SK-N-SH (cell line): ENCODE data around the gene MEG3. TPM values are rescaled to one million over a fixed set of nuclear protein-coding genes. Genes with fewer than 3 reads are reported as not detected.

Source experiments
- CTCF ChIA-PET: fragments of 300-600, 350-600 bp; formaldehyde crosslinking; extraction: SDS; loops from one replicate; lab custom pipeline; 2021; lab: Yijun Ruan, JAX
- POLR2A ChIA-PET: fragments of 350-600 bp; sonication (Branson Sonifier 250); formaldehyde crosslinking; extraction: SDS; loops from one replicate; lab custom pipeline; 2020; ENCODE audit warnings: antibody characterized with exemption, inconsistent platforms; lab: Yijun Ruan, JAX
- DNase-seq: peaks from one replicate; pipeline ENCODE4 v3.0.0; 2012
- H2AFZ ChIP-seq: fragments of 200-600 bp; sonication (generic); 2 replicates; pipeline ENCODE4 v1.8.1; 2016; ENCODE audit warnings: antibody characterized with exemption, mild to moderate bottlenecking, low read depth
- H3F3A ChIP-seq: fragments of 200-600 bp; sonication (generic); replicated peaks from 2 replicates; pipeline ENCODE3; 2016; ENCODE audit warnings: antibody characterized with exemption, mild to moderate bottlenecking; ENCODE audit not compliant: insufficient read depth
- H3K27ac ChIP-seq, 2 experiments: fragments of 200-500 bp in 1 of 2; fragments of 200-600 bp in 1 of 2; sonication (Bioruptor generic) in 1 of 2; sonication (generic), shearing (Covaris generic) in 1 of 2; 2 replicates each; pipeline versions ENCODE4 v1.5.1 to v1.6.1; 2014 to 2016; ENCODE audit warnings: low read depth in 2 of 2, inconsistent platforms in 1 of 2, low read length in 1 of 2, mild to moderate bottlenecking in 1 of 2, mixed read lengths in 1 of 2
- H3K27me3 ChIP-seq: fragments of 200-600 bp; sonication (generic), shearing (Covaris generic); 2 replicates; pipeline ENCODE4 v1.6.1; 2016; ENCODE audit warnings: mixed run types; ENCODE audit not compliant: insufficient read depth
- H3K36me3 ChIP-seq, 2 experiments: fragments of 200-500 bp in 1 of 2; fragments of 200-600 bp in 1 of 2; sonication (Bioruptor generic) in 1 of 2; sonication (generic) in 1 of 2; replicated peaks in 1 of 2; 2 replicates each; pipeline versions ENCODE3 to v1.5.1; 2014 to 2016; ENCODE audit warnings: low read length in 1 of 2, mild to moderate bottlenecking in 1 of 2; ENCODE audit not compliant: insufficient read depth in 2 of 2, control insufficient read depth in 1 of 2
- H3K4me1 ChIP-seq, 2 experiments: fragments of 200-500 bp in 1 of 2; fragments of 200-600 bp in 1 of 2; sonication (Bioruptor generic) in 1 of 2; sonication (generic), shearing (Covaris generic) in 1 of 2; 2 replicates each; pipeline versions ENCODE4 v1.5.1 to v1.6.1; 2014 to 2016; ENCODE audit warnings: low read depth in 1 of 2, low read length in 1 of 2, mixed run types in 1 of 2; ENCODE audit not compliant: insufficient read depth in 2 of 2, control insufficient read depth in 1 of 2
- H3K4me2 ChIP-seq: fragments of 200-600 bp; sonication (generic), shearing (Covaris generic); 2 replicates; pipeline ENCODE4 v1.6.1; 2017; ENCODE audit warnings: mixed run types
- H3K4me3 ChIP-seq, 2 experiments: fragments of 200-500 bp in 1 of 2; fragments of 200-600 bp in 1 of 2; sonication (Bioruptor generic) in 1 of 2; sonication (generic), shearing (Covaris generic) in 1 of 2; 2 replicates each; pipeline versions ENCODE4 v1.5.1 to v1.8.1; 2014 to 2016; ENCODE audit warnings: low read depth in 2 of 2, inconsistent platforms in 1 of 2, low read length in 1 of 2, mild to moderate bottlenecking in 1 of 2, mixed read lengths in 1 of 2, moderate library complexity in 1 of 2
- H3K79me2 ChIP-seq: fragments of 200-600 bp; sonication (generic); 2 replicates; pipeline ENCODE4 v1.8.1; 2017; ENCODE audit warnings: mild to moderate bottlenecking; ENCODE audit not compliant: insufficient read depth
- H3K9ac ChIP-seq: fragments of 200-600 bp; sonication (generic); 2 replicates; pipeline ENCODE4 v1.6.1; 2017; ENCODE audit warnings: mixed run types
- H3K9me2 ChIP-seq: fragments of 200-600 bp; sonication (generic); 2 replicates; pipeline ENCODE4 v1.6.1; 2017; ENCODE audit warnings: mixed run types
- H3K9me3 ChIP-seq: fragments of 200-600 bp; sonication (generic); 2 replicates; pipeline ENCODE4 v1.6.1; 2017; ENCODE audit warnings: mixed run types, mild to moderate bottlenecking, moderate library complexity
- H4K20me1 ChIP-seq: fragments of 200-600 bp; sonication (generic); 2 replicates; pipeline ENCODE4 v1.6.1; 2017; ENCODE audit warnings: mild to moderate bottlenecking, mixed run types; ENCODE audit not compliant: insufficient read depth
- ELF1 ChIP-seq: IDR thresholded peaks from 2 replicates; pipeline ENCODE4 v1.4.0; 2012
- EZH2phosphoT487 ChIP-seq: fragments of 200-600 bp; sonication (generic); IDR thresholded peaks from 2 replicates; pipeline ENCODE4 v1.6.1; 2017; ENCODE audit warnings: low read depth, mixed run types, mild to moderate bottlenecking, antibody characterized with exemption, moderate library complexity, borderline replicate concordance
- FOXM1 ChIP-seq: IDR thresholded peaks from 2 replicates; pipeline ENCODE4 v1.4.0; 2012; ENCODE audit warnings: low read depth, mild to moderate bottlenecking
- GABPA ChIP-seq: IDR thresholded peaks from 2 replicates; pipeline ENCODE4 v1.4.0; 2012; ENCODE audit warnings: low read depth, mild to moderate bottlenecking
- MEF2A ChIP-seq: IDR thresholded peaks from 2 replicates; pipeline ENCODE4 v1.4.0; 2012; ENCODE audit warnings: low read depth, borderline replicate concordance
- POLR2AphosphoS5 ChIP-seq: IDR thresholded peaks from 2 replicates; pipeline ENCODE4 v1.6.1; 2012; ENCODE audit warnings: low read depth, low read length
- RAD21 ChIP-seq: IDR thresholded peaks from 2 replicates; pipeline ENCODE4 v1.6.1; 2012; ENCODE audit warnings: mild to moderate bottlenecking, low read length
- RFX5 ChIP-seq: IDR thresholded peaks from 2 replicates; pipeline ENCODE4 v1.6.1; 2012; ENCODE audit warnings: mild to moderate bottlenecking, improper control_type of control experiment, low read length
- SMC3 ChIP-seq: IDR thresholded peaks from 2 replicates; pipeline ENCODE4 v1.6.1; 2012; ENCODE audit warnings: low read depth, low read length, improper control_type of control experiment
- TAF1 ChIP-seq: IDR thresholded peaks from 2 replicates; pipeline ENCODE4 v1.6.1; 2012; ENCODE audit warnings: low read depth, mild to moderate bottlenecking, low read length, moderate library complexity, borderline replicate concordance
- WGBS: methylation state at CpG from one replicate; pipeline ENCODE4 v1.1.6; 2017; ENCODE audit warnings: low lambda C conversion rate; 5-methylcytosine and 5-hydroxymethylcytosine counted together
- polyA plus RNA-seq, 3 experiments: library from polyadenylated mRNA; depleted of rRNA; stranded (reverse); fragments of >200 nt; gene quantifications; 2 replicates each; pipeline ENCODE4 v1.2.3, GENCODE V29; 2012
- TF ChIP-seq, protein P1 (sequence below): IDR thresholded peaks from 2 replicates; pipeline ENCODE4 v1.4.0; 2012; ENCODE audit warnings: low read depth, borderline replicate concordance
- TF ChIP-seq, protein P2 (sequence below): fragments of 150-350 bp; IDR thresholded peaks from 2 replicates; pipeline ENCODE4 v1.6.1; 2017; ENCODE audit warnings: antibody characterized with exemption, low read length, low read depth, borderline replicate concordance
- TF ChIP-seq, protein P3 (sequence below): fragments of 150-350 bp; IDR thresholded peaks from 2 replicates; pipeline ENCODE4 v1.6.1; 2016; ENCODE audit warnings: mild to moderate bottlenecking, low read depth, low read length
- TF ChIP-seq, protein P4 (sequence below): IDR thresholded peaks from 2 replicates; pipeline ENCODE4 v1.4.0; 2012; ENCODE audit warnings: low read depth

MEG3 gene
- polyA plus RNA-seq, 1 of the 3 experiments (the other 2 are of a cell fraction): not detected

DNA sequence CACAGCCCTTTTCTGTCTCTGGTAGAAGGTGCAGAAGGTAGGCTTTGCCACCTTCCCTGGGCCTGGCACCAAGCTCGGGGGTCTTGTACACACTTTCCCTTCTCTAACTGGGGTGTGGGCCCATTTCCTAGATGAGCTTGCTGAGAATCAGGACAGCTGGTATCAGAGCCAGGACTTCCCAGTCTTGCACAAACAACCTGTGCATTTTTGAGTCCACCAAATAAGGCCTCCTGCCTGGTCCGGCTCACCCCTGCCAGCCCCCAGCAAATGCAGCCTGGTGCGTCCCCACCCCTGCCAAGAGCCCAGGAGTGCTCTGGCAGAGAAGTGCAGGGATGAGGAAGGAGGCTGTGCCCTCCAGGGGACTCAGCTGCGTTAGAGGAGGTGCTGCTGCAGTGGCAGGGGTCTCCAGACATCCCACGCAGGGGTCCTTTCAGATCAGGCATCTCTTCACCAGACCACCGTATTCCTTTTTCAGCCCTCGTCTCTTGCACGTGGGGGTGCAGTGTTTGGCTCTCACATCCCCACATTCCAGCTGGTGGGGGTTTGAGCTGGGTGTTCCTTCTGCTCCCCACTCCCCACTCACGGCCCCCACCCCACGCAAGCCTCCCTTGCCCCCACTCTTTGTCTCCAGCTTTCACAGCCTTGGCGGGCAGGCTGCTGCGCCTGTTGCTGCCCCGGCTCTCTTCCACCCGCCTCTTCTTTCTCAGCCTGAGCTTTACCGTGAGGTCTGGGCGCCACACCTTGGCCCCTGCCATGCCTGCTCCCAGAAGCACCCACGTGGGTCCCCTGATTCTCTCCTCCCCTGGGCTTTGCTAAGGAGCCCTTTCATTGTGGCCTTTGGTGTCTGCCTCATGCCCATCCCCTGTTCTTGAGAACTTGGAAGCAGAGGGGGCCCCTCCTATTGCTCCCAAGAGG is 32.3 kb downstream of the MEG3 start:
- Histone ChIP-seq H3K4me3 (no peak overlapping the region), H3K36me3 (no peaks in the 10 kb centered on the region), H3K27ac (no peak overlapping the region), H3K4me1 (peaks cover 0 to 6% of the 10 kb centered on the region in 2 experiments; a peak in 2 of 4 replicates), H3K9me3 (no peaks in the 10 kb centered on the region), H3F3A (no peaks in the 10 kb centered on the region), H3K27me3 (no peaks in the 10 kb centered on the region), H3K9ac (no peak overlapping the region), H3K9me2 (no peaks in the 10 kb centered on the region), H2AFZ (no peak overlapping the region)
- DNase-seq: peak; percentile 41
- ChIA-PET POLR2A (no interaction called here), CTCF (no interaction called here)
- WGBS: 57% methylated on average over 16 of the region's 17 CpGs
- TF ChIP-seq, protein P1, sequence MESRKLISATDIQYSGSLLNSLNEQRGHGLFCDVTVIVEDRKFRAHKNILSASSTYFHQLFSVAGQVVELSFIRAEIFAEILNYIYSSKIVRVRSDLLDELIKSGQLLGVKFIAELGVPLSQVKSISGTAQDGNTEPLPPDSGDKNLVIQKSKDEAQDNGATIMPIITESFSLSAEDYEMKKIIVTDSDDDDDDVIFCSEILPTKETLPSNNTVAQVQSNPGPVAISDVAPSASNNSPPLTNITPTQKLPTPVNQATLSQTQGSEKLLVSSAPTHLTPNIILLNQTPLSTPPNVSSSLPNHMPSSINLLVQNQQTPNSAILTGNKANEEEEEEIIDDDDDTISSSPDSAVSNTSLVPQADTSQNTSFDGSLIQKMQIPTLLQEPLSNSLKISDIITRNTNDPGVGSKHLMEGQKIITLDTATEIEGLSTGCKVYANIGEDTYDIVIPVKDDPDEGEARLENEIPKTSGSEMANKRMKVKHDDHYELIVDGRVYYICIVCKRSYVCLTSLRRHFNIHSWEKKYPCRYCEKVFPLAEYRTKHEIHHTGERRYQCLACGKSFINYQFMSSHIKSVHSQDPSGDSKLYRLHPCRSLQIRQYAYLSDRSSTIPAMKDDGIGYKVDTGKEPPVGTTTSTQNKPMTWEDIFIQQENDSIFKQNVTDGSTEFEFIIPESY: no peak
- TF ChIP-seq RAD21 (peak; percentile 23; the same call in 1 of the 2 replicates), TAF1 (no peak), RFX5 (no peak), FOXM1 (no peak), EZH2phosphoT487 (no peak), SMC3 (peak; percentile 11; the same call in 1 of the 2 replicates), POLR2AphosphoS5 (no peak), MEF2A (no peak), GABPA (no peak), ELF1 (no peak)
- TF ChIP-seq, protein P2, sequence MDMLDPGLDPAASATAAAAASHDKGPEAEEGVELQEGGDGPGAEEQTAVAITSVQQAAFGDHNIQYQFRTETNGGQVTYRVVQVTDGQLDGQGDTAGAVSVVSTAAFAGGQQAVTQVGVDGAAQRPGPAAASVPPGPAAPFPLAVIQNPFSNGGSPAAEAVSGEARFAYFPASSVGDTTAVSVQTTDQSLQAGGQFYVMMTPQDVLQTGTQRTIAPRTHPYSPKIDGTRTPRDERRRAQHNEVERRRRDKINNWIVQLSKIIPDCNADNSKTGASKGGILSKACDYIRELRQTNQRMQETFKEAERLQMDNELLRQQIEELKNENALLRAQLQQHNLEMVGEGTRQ: no peak
- TF ChIP-seq, protein P3, sequence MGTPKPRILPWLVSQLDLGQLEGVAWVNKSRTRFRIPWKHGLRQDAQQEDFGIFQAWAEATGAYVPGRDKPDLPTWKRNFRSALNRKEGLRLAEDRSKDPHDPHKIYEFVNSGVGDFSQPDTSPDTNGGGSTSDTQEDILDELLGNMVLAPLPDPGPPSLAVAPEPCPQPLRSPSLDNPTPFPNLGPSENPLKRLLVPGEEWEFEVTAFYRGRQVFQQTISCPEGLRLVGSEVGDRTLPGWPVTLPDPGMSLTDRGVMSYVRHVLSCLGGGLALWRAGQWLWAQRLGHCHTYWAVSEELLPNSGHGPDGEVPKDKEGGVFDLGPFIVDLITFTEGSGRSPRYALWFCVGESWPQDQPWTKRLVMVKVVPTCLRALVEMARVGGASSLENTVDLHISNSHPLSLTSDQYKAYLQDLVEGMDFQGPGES: no peak
- TF ChIP-seq, protein P4, sequence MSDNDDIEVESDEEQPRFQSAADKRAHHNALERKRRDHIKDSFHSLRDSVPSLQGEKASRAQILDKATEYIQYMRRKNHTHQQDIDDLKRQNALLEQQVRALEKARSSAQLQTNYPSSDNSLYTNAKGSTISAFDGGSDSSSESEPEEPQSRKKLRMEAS: no peak
- TF ChIP-seq, all 33 proteins: peak for 2
- H4K20me1 ChIP-seq: no peaks in the 10 kb centered on the region
- H3K79me2 ChIP-seq: no peaks in the 10 kb centered on the region
- H3K4me2 ChIP-seq: no peak overlapping the region
